Smooth muscle cell (in vitro differentiated cells): ENCODE measurements around the gene PRDM5. TPM values are rescaled to one million over a fixed set of nuclear protein-coding genes. Genes with fewer than 3 reads are reported as not detected.

Experiments
- DNase-seq: peaks from one replicate; lab custom pipeline; 2025; ENCODE audit not compliant: unreplicated experiment; lab: John Stamatoyannopoulos, UW
- H2AFZ ChIP-seq: fragments of 200-600 bp; sonication (generic); 2 replicates; pipeline ENCODE4 v1.6.0; 2016; ENCODE audit warnings: antibody characterized with exemption, low read depth, mild to moderate bottlenecking
- H3F3A ChIP-seq: fragments of 200-600 bp; sonication (generic); 2 replicates; pipeline ENCODE4 v1.6.0; 2017; ENCODE audit warnings: antibody characterized with exemption, low read depth
- H3K27ac ChIP-seq: fragments of 200-600 bp; sonication (generic); 2 replicates; pipeline ENCODE4 v1.5.1; 2016; ENCODE audit warnings: low read depth, mild to moderate bottlenecking
- H3K27me3 ChIP-seq: fragments of 200-600 bp; sonication (generic); 2 replicates; pipeline ENCODE4 v1.6.1; 2016; ENCODE audit warnings: low read depth, mild to moderate bottlenecking
- H3K36me3 ChIP-seq: fragments of 200-600 bp; sonication (generic); 2 replicates; pipeline ENCODE4 v1.5.1; 2016; ENCODE audit warnings: low read depth
- H3K4me1 ChIP-seq: fragments of 200-600 bp; sonication (generic); 2 replicates; pipeline ENCODE4 v1.5.1; 2016; ENCODE audit warnings: low read depth
- H3K4me2 ChIP-seq: fragments of 200-600 bp; sonication (generic); 2 replicates; pipeline ENCODE4 v1.6.0; 2016; ENCODE audit warnings: mild to moderate bottlenecking
- H3K4me3 ChIP-seq: fragments of 200-600 bp; sonication (generic); 2 replicates; pipeline ENCODE4 v1.5.1; 2016; ENCODE audit warnings: mild to moderate bottlenecking
- H3K79me2 ChIP-seq: fragments of 200-600 bp; sonication (generic); 2 replicates; pipeline ENCODE4 v1.6.0; 2016; ENCODE audit warnings: low read depth, mild to moderate bottlenecking
- H3K9ac ChIP-seq: fragments of 200-600 bp; sonication (generic); 2 replicates; pipeline ENCODE4 v1.6.0; 2016; ENCODE audit warnings: low read depth
- H3K9me3 ChIP-seq: fragments of 200-600 bp; sonication (generic); replicated peaks from 2 replicates; pipeline ENCODE4 v1.5.1; 2016; ENCODE audit warnings: low read depth
- H4K20me1 ChIP-seq: fragments of 200-600 bp; sonication (generic); 2 replicates; pipeline ENCODE4 v1.6.0; 2016; ENCODE audit warnings: low read depth
- CTCF ChIP-seq: fragments of 200-600 bp; sonication (generic); IDR thresholded peaks from 2 replicates; pipeline ENCODE4 v1.5.1; 2017; ENCODE audit warnings: borderline replicate concordance, mild to moderate bottlenecking, antibody characterized with exemption; ENCODE audit not compliant: insufficient read depth, poor library complexity, severe bottlenecking
- WGBS: methylation state at CpG from one replicate; pipeline ENCODE4 v1.1.7; 2016; ENCODE audit warnings: low lambda C conversion rate; 5-methylcytosine and 5-hydroxymethylcytosine counted together
- polyA plus RNA-seq: library from polyadenylated mRNA; unstranded; fragments of >200 nt; fragmentation: Nextera tagmentation; extraction: Ambion mirVana; gene quantifications from 2 replicates; pipeline ENCODE4 v1.2.1, GENCODE V29; 2016
- total RNA-seq: library from RNA; depleted of rRNA; stranded (reverse); fragments of >200 nt; gene quantifications from 2 replicates; pipeline ENCODE4 v1.2.3, GENCODE V29; 2014

Gene PRDM5
- total and polyA plus RNA-seq, 2 experiments from 2014 or later, result 3.3 to 8.6 TPM

DNA sequence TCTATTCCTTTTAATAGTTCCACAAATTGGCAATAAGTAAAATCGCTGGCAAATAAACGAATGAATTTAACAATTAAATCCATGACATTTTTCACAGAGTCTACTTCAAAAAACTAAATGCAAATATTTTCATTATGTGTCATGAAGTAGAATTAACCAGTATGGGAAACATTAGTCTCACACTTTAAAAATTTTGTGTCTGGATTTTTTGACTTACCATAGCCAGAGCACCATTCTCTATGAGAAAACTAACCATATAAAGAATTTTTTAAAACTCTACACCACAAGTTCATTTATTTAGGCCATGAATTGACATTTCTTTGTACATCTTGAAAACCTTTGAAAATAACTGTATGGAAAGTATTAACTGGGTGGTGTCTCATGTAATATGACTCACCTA is 41.2 kb downstream of the PRDM5 start:
- no peaks in the 10 kb centered on the region for H4K20me1 ChIP-seq
- WGBS, result 98% methylated on average over 2 of the region's 2 CpGs
- H3K79me2 ChIP-seq, result no peaks in the 10 kb centered on the region
- no peak overlapping the region for H3K4me3 ChIP-seq
- no peak overlapping the region for H3K9ac ChIP-seq
- no peak overlapping the region for H2AFZ ChIP-seq
- no peak overlapping the region for H3K27ac ChIP-seq
- no peaks in the 10 kb centered on the region for H3F3A ChIP-seq
- no peak for TF ChIP-seq CTCF
- no peaks in the 10 kb centered on the region for H3K4me1 ChIP-seq
- no peaks in the 10 kb centered on the region for H3K9me3 ChIP-seq
- DNase-seq, result no peak
- no peaks in the 10 kb centered on the region for H3K27me3 ChIP-seq
- H3K36me3 ChIP-seq, result peaks cover 5% of the 10 kb centered on the region
- H3K4me2 ChIP-seq, result no peak overlapping the region

DNA sequence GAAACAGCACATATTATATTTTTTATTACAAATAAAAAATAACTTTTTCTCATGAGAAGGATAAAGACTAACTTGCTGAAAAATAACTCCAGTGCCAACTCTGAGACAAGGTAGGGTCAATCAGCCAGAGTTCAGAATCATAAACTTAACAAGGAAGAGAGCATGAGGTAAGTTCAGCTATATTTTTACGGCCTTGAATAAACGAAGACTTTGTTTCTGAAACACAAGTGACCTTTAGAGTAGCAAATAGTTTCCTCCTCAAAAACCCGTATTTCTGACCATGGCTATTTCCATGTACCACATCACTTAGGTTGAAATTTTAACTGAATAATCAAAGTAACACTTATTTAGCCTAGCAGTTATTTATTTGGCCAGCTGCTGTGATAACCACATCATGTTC is 45.5 kb downstream of the PRDM5 start:
- no peaks in the 10 kb centered on the region for H3K4me1 ChIP-seq
- 71% methylated on average over 3 of the region's 3 CpGs for WGBS
- TF ChIP-seq CTCF, result no peak

DNA sequence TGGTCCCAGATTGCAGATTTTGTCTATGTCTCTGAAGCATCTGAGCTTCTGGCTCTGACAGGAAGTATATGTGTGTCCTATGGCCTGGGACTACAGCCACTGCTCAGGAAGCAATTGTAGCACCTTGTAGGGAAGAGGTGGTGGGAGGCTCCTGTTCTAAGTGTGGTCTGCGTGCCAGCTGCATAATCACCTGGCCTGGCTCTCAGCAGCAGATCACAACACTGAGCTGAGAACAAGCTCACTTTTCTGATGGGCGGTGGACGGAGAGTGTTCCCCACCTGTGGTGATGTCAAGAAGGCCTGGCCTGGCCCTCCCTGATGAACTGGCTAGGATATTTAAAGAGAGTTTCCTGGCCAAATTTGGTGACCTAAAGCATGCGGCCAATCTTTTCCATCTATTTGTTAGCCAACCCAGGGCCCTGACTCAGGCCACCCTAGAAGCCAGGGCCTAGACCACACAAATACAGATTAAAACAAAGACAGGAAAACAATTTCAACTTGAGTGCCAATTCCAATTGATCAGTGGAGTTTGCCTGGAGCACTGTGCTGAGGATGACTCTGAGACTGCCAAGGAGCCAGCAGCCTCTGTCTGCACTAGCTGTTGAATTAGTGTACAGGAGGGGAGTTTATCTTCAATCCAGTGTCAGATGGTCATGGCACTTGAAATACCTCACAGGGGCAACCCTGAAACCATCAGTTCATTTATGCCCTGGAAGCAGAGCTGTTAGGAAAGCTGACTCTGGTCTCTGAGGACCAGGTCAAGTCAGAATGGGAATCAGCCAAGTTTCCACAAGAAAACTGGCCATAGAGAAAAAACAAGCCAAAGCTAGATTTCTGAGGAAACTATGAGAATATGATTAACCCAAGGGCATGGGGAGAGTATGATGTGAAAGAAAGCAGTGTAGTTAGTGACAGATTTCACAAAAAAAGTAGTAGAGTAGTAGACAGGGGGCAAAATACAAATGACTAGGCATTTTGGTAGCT is 47.4 kb downstream of the PRDM5 start:
- Histone ChIP-seq H3K36me3 (no peaks in the 10 kb centered on the region), H3K4me2 (no peak overlapping the region), H3K79me2 (no peaks in the 10 kb centered on the region), H3K9me3 (no peaks in the 10 kb centered on the region), H3K4me1 (no peaks in the 10 kb centered on the region), H3K27ac (no peak overlapping the region), H3K4me3 (no peak overlapping the region), H3K27me3 (no peaks in the 10 kb centered on the region), H2AFZ (no peak overlapping the region), H3K9ac (no peak overlapping the region), H3F3A (no peaks in the 10 kb centered on the region), H4K20me1 (no peaks in the 10 kb centered on the region)
- DNase-seq, result no peak
- 96% methylated on average over 4 of the region's 4 CpGs for WGBS
- no peak for TF ChIP-seq CTCF

More for the DNA sequence above, 45.5 kb downstream of the PRDM5 start:
- no peaks in the 10 kb centered on the region for H3F3A ChIP-seq
- peaks cover 5% of the 10 kb centered on the region for H3K36me3 ChIP-seq
- no peak overlapping the region for H2AFZ ChIP-seq
- H3K4me3 ChIP-seq, result no peak overlapping the region
- no peaks in the 10 kb centered on the region for H3K27me3 ChIP-seq
- no peak overlapping the region for H3K4me2 ChIP-seq
- H4K20me1 ChIP-seq, result no peaks in the 10 kb centered on the region
- no peak for DNase-seq
- no peaks in the 10 kb centered on the region for H3K79me2 ChIP-seq
- H3K27ac ChIP-seq, result no peak overlapping the region
- H3K9ac ChIP-seq, result no peak overlapping the region
- H3K9me3 ChIP-seq, result no peaks in the 10 kb centered on the region
